HTERT RPE-1 (cell line): ENCODE measurements around the gene CBFA2T2.

Experiments used
- in situ Hi-C: fragments of 300-500 bp; cut with MboI; formaldehyde crosslinking; loops from 4 replicates; pipeline ENCODE4 v1.14.3; 2020; ENCODE audit warnings: low sequenced_read_pairs

Gene CBFA2T2

GRCh38 chr20:33663161-33664084, 173.5 kb downstream of the CBFA2T2 start:
- in situ Hi-C loops, result no loop called here

GRCh38 chr20:33664085-33664761, 174.3 kb downstream of the CBFA2T2 start:
- in situ Hi-C loops, result no loop called here

GRCh38 chr20:33664762-33665144, 174.9 kb downstream of the CBFA2T2 start:
- in situ Hi-C loops, result no loop called here

GRCh38 chr20:33666293-33667244, 176.7 kb downstream of the CBFA2T2 start, which contains the start of gene ACTL10:
TSS of gene ACTL10 (plus strand) at chr20:33666943. CDS start at chr20:33667498, 555 bp downstream.
- in situ Hi-C loops, result no loop called here

- in situ Hi-C loops, result no loop called here
Observed at GRCh38 chr20:33667245-33667675, 177.4 kb downstream of the CBFA2T2 start.

- in situ Hi-C loops, result no loop called here
Observed at GRCh38 chr20:33667676-33668465, 178.0 kb downstream of the CBFA2T2 start.

GRCh38 chr20:33668466-33669155, 178.7 kb downstream of the CBFA2T2 start:
- in situ Hi-C loops, result no loop called here

- in situ Hi-C loops, result no loop called here
Observed at GRCh38 chr20:33669224-33669623, 179.3 kb downstream of the CBFA2T2 start.

GRCh38 chr20:33669873-33670640, 180.2 kb downstream of the CBFA2T2 start:
- in situ Hi-C loops, result no loop called here

GRCh38 chr20:33670715-33671499, 181.0 kb downstream of the CBFA2T2 start:
- in situ Hi-C loops, result no loop called here

- in situ Hi-C loops, result no loop called here
Observed at GRCh38 chr20:33671573-33672288, 181.8 kb downstream of the CBFA2T2 start.

- in situ Hi-C loops, result no loop called here
Observed at GRCh38 chr20:33672426-33673113, 182.7 kb downstream of the CBFA2T2 start.

- in situ Hi-C loops, result no loop called here
Observed at GRCh38 chr20:33673114-33673409, 183.2 kb downstream of the CBFA2T2 start.

GRCh38 chr20:33673410-33674293, 183.8 kb downstream of the CBFA2T2 start:
- in situ Hi-C loops, result no loop called here

GRCh38 chr20:33674294-33675135, 184.6 kb downstream of the CBFA2T2 start, which contains the start of gene NECAB3:
TSS of gene NECAB3 (minus strand) at chr20:33674428. CDS start at chr20:33674352, 76 bp downstream.
- in situ Hi-C loops, result no loop called here
